Stomach (tissue), 4 donors: ENCODE results near the gene CTSH.

ENCODE experiments used
- CTCF ChIP-seq, 7 experiments: fragments of 450-650 bp in 4 of 7; fragments of 200-600 bp in 3 of 7; sonication (generic) in 3 of 7; IDR thresholded peaks; one replicate each; pipeline ENCODE4 v1.5.1; 2016 to 2019; ENCODE audit warnings: antibody characterized with exemption in 7 of 7, control low read depth in 2 of 7, mild to moderate bottlenecking in 1 of 7
- EP300 ChIP-seq: sonication (generic); formaldehyde crosslinking; IDR thresholded peaks from one replicate; pipeline ENCODE4 v1.6.1; 2017; ENCODE audit warnings: antibody characterized with exemption
- POLR2A ChIP-seq, 4 donors: fragments of 450-650 bp; IDR thresholded peaks; one replicate each; pipeline ENCODE4 v1.6.1; 2016; ENCODE audit warnings: antibody characterized with exemption in 4 of 4, control low read depth in 2 of 4, mild to moderate bottlenecking in 1 of 4, moderate library complexity in 1 of 4

- TF ChIP-seq POLR2A (IDR thresholded peaks at IDR 0.05) (no peak), CTCF (IDR thresholded peaks at IDR 0.05) (no peak), EP300 (no peak)
Measured at GRCh38 chr15:78990278-78990677, 45.4 kb upstream of the CTSH start.
